ENCODE results near the gene TIAM2.

The TIAM2 gene

DNA sequence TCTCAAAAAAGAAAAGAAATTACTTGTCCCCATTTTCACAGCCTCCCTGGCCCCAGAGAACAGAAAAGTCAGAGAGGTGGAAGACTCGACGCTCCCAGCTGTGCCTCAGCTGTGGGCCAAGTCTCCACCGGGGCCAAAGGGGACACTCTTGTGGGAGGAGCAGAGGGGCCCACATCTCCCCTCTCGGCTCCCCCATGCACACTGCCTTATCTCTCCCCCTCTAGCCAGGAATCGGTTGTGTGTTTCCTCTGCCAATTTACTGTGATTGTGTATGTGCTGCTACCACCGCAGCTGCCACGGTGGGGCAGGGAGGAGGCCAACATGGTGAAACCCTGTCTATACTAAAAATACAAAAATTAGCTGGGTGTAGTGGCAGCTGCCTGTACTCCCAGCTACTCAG, 8.4 kb downstream of the TIAM2 start:
- Histone ChIP-seq H3K27ac (no peak overlapping the region), H3K27me3 (ENCODE audit: insufficient read depth, low read depth, severe bottlenecking) (no peaks in the 10 kb centered on the region), H3K4me3 (ENCODE audit: low read depth, low read length) (no peak overlapping the region), H3K36me3 (peaks cover 7% of the 10 kb centered on the region), H3K9me3 (ENCODE audit: severe bottlenecking) (no peaks in the 10 kb centered on the region)
- no peak for DNase-seq
- TF ChIP-seq, protein P1, sequence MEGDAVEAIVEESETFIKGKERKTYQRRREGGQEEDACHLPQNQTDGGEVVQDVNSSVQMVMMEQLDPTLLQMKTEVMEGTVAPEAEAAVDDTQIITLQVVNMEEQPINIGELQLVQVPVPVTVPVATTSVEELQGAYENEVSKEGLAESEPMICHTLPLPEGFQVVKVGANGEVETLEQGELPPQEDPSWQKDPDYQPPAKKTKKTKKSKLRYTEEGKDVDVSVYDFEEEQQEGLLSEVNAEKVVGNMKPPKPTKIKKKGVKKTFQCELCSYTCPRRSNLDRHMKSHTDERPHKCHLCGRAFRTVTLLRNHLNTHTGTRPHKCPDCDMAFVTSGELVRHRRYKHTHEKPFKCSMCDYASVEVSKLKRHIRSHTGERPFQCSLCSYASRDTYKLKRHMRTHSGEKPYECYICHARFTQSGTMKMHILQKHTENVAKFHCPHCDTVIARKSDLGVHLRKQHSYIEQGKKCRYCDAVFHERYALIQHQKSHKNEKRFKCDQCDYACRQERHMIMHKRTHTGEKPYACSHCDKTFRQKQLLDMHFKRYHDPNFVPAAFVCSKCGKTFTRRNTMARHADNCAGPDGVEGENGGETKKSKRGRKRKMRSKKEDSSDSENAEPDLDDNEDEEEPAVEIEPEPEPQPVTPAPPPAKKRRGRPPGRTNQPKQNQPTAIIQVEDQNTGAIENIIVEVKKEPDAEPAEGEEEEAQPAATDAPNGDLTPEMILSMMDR (IDR thresholded peaks at IDR 0.05; ENCODE audit: low read depth, low read length) = no peak

DNA sequence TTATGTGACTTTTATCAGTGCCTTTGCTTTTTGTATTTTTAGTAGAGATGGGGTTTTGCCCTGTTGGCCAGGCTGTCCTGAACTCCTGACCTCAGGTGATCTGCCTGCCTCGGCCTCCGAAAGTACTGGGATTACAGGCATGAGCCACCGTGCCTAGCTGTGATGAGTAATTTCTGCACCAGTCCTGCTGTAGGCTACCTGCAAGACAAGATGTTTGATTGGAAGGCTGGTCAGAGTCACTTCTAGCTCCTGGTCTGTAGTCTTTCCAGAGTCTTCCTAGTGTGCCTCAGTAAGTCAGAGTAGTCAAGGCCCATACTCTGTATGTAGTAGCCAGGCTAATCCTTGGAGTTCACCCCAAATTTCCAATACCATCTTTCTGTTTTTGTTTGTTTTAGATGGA, 8.9 kb downstream of the TIAM2 start:
- no peaks in the 10 kb centered on the region for H3K9me3 ChIP-seq (ENCODE audit: severe bottlenecking)
- TF ChIP-seq, protein P1 (IDR thresholded peaks at IDR 0.05; ENCODE audit: low read depth, low read length) = no peak
- no peak overlapping the region for H3K27ac ChIP-seq
- no peaks in the 10 kb centered on the region for H3K27me3 ChIP-seq (ENCODE audit: insufficient read depth, low read depth, severe bottlenecking)
- no peak overlapping the region for H3K4me3 ChIP-seq (ENCODE audit: low read depth, low read length)
- no peak for DNase-seq
- peaks cover 7% of the 10 kb centered on the region for H3K36me3 ChIP-seq

DNA sequence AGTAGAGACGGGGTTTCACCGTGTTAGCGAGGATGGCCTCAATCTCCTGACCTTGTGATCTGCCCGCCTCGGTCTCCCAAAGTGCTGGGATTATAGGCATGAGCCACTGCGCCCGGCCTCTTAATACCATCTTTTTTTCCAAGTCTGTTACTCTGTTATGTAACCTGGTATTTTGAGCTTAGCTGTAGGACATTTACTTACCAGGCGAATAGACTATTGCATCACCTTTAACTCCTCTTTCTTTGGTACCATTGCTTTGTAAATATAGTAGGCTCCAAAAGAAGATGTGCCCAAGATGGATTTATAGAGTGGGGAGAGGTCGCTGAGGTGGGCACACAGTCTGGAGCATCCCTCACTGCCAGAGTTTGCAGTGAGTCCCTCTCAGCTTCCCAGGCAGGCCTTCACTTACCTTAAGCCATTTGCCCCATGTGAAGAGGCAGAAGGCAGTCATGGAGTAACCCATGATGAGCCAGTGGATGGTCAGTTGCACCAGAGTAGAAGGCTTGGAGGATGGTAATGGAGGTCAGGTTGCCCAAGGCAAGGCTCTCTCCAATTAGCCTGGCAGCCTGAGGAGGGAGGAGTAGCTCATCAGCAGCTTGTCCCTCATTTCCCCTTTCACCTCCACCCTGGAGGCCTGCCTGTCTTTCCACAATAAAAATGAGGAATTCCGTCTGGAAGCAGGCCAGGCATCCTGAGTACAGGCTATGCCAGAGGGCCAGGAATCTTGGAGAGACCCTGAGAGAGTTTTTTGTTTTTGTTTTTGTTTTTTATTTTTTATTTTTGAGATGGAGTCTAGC, 9.7 kb downstream of the TIAM2 start:
- Histone ChIP-seq H3K27ac (no peak overlapping the region), H3K36me3 (peaks cover 4% of the 10 kb centered on the region), H3K27me3 (ENCODE audit: insufficient read depth, low read depth, severe bottlenecking) (no peaks in the 10 kb centered on the region), H3K4me3 (ENCODE audit: low read depth, low read length) (no peak overlapping the region), H3K9me3 (ENCODE audit: severe bottlenecking) (no peaks in the 10 kb centered on the region)
- TF ChIP-seq, protein P1 (IDR thresholded peaks at IDR 0.05; ENCODE audit: low read depth, low read length) = no peak
- no peak for DNase-seq

DNA sequence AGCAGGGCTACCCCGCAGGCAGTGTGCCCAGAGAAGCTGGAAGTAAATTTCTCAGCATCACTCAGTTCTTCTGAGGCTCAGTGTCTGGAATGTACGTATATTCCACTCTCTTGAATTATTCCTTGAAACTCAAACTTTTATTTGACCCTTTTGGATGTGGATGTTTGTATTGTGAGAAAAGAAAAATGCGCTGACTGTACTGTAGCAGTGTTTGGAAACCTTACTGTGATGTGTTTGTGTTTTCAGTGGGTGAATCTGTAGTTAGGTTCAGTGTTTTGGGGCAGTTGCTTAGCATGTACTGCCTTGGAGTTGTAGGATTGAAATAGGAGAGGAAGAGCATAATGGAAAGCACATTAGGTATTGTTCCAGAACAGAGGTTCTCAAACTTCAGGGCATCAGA, 13.5 kb downstream of the TIAM2 start:
- Histone ChIP-seq H3K27ac (no peak overlapping the region), H3K9me3 (ENCODE audit: severe bottlenecking) (no peaks in the 10 kb centered on the region), H3K27me3 (ENCODE audit: insufficient read depth, low read depth, severe bottlenecking) (no peaks in the 10 kb centered on the region), H3K4me3 (ENCODE audit: low read depth, low read length) (no peak overlapping the region), H3K36me3 (no peaks in the 10 kb centered on the region; the same call in 1 of the 2 replicates)
- TF ChIP-seq, protein P1 (IDR thresholded peaks at IDR 0.05; ENCODE audit: low read depth, low read length) = no peak
- no peak for DNase-seq

DNA sequence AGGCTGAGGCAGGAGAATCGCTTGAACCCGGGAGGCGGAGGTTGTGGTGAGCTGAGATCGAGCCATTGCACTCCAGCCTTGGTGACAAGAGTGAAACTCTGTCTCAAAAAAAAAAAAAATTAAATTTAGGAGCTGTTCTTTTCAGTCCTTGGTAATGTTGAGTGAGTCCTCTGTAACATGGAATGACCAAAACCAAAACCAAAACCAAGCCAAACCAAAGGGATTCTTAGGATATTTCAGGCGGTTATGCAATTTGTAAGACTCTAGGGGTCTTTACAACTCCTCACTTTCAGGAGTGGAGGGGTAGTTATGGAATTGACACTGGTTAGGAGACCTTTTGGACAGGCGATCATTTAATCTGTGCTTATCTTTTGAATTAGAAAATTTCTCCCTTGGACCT, 15.8 kb downstream of the TIAM2 start:
- Histone ChIP-seq H3K9me3 (ENCODE audit: severe bottlenecking) (no peaks in the 10 kb centered on the region), H3K27ac (peak overlapping the region; percentile 87), H3K27me3 (ENCODE audit: insufficient read depth, low read depth, severe bottlenecking) (no peaks in the 10 kb centered on the region), H3K36me3 (no peaks in the 10 kb centered on the region; the same call in 1 of the 2 replicates), H3K4me3 (ENCODE audit: low read depth, low read length) (no peak overlapping the region)
- TF ChIP-seq, protein P1 (IDR thresholded peaks at IDR 0.05; ENCODE audit: low read depth, low read length) = no peak
- DNase-seq = no peak

All from WERI-Rb-1 (cell line).